MM.1S (cell line): ENCODE results near the gene DDX31.

Experiments used
- DNase-seq: peaks from one replicate; pipeline ENCODE4 v3.0.0-alpha.2; 2015
- H2AFZ ChIP-seq: fragments of 300-600 bp; sonication (generic); 2 replicates; pipeline ENCODE4 v1.6.0; 2016; ENCODE audit warnings: antibody characterized with exemption, low read length
- H3F3A ChIP-seq: fragments of 300-600 bp; sonication (generic); 2 replicates; pipeline ENCODE4 v1.6.1; 2016; ENCODE audit warnings: mild to moderate bottlenecking, antibody characterized with exemption, low read length, moderate library complexity, mixed read lengths; ENCODE audit not compliant: insufficient read depth
- H3K27ac ChIP-seq: fragments of 300-600 bp; sonication (generic); 2 replicates; pipeline ENCODE4 v1.5.1; 2016; ENCODE audit warnings: mild to moderate bottlenecking, low read length
- H3K27me3 ChIP-seq: fragments of 300-600 bp; sonication (generic); replicated peaks from 2 replicates; pipeline ENCODE4 v1.6.0; 2016; ENCODE audit warnings: low read length; ENCODE audit not compliant: insufficient read depth
- H3K36me3 ChIP-seq: fragments of 300-600 bp; sonication (generic); replicated peaks from 2 replicates; pipeline ENCODE4 v1.6.1; 2016; ENCODE audit warnings: mild to moderate bottlenecking, low read length, mixed read lengths; ENCODE audit not compliant: insufficient read depth
- H3K4me1 ChIP-seq: fragments of 300-600 bp; sonication (generic); 2 replicates; pipeline ENCODE4 v1.6.1; 2016; ENCODE audit warnings: low read length, mixed read lengths
- H3K4me2 ChIP-seq: fragments of 300-600 bp; sonication (generic); 2 replicates; pipeline ENCODE4 v1.6.0; 2016; ENCODE audit warnings: low read depth, low read length
- H3K4me3 ChIP-seq: fragments of 300-600 bp; sonication (generic); 2 replicates; pipeline ENCODE4 v1.5.1; 2016; ENCODE audit warnings: low read length, mixed read lengths
- H3K79me2 ChIP-seq: fragments of 300-600 bp; sonication (generic); 2 replicates; pipeline ENCODE4 v1.6.1; 2016; ENCODE audit warnings: mixed run types, low read length, mixed read lengths
- H3K9ac ChIP-seq: fragments of 300-600 bp; sonication (generic); 2 replicates; pipeline ENCODE4 v1.6.1; 2016; ENCODE audit warnings: low read length, mixed read lengths
- H3K9me2 ChIP-seq: fragments of 300-600 bp; sonication (generic); replicated peaks from 2 replicates; pipeline ENCODE4 v1.6.1; 2016; ENCODE audit warnings: mild to moderate bottlenecking, low read length, mixed read lengths; ENCODE audit not compliant: insufficient read depth
- H3K9me3 ChIP-seq: fragments of 300-600 bp; sonication (generic); replicated peaks from 2 replicates; pipeline ENCODE4 v1.6.1; 2016; ENCODE audit warnings: mild to moderate bottlenecking, low read length, mixed read lengths; ENCODE audit not compliant: insufficient read depth
- H4K20me1 ChIP-seq: fragments of 300-600 bp; sonication (generic); 2 replicates; pipeline ENCODE4 v1.6.1; 2016; ENCODE audit warnings: mild to moderate bottlenecking, low read length, moderate library complexity, mixed read lengths; ENCODE audit not compliant: insufficient read depth
- CTCF ChIP-seq: fragments of 300-600 bp; sonication (generic); IDR thresholded peaks from 2 replicates; pipeline ENCODE4 v1.5.1; 2016; ENCODE audit warnings: antibody characterized with exemption, low read length, mixed read lengths
- EZH2 ChIP-seq: fragments of 300-600 bp; sonication (generic); optimal IDR thresholded peaks from 2 replicates; pipeline ENCODE3; 2017; ENCODE audit warnings: low read depth, mild to moderate bottlenecking, antibody characterized with exemption, low read length, mixed read lengths
- EZH2phosphoT487 ChIP-seq: fragments of 300-600 bp; sonication (generic); IDR thresholded peaks from 2 replicates; pipeline ENCODE4 v1.6.1; 2018; ENCODE audit warnings: antibody characterized with exemption, low read length

DDX31 gene

GRCh38 chr9:132630116-132630515 is 39.7 kb downstream of the DDX31 start:
- H3K27me3 ChIP-seq = no peaks in the 10 kb centered on the region
- H3K79me2 ChIP-seq = no peaks in the 10 kb centered on the region
- H3F3A ChIP-seq = no peaks in the 10 kb centered on the region
- H3K4me3 ChIP-seq = no peak overlapping the region
- H2AFZ ChIP-seq = no peak overlapping the region
- H3K4me2 ChIP-seq = no peak overlapping the region
- H3K36me3 ChIP-seq = no peaks in the 10 kb centered on the region; the same call in 1 of the 2 replicates
- no peak overlapping the region for H3K9ac ChIP-seq
- no peaks in the 10 kb centered on the region for H3K9me2 ChIP-seq
- no peaks in the 10 kb centered on the region for H4K20me1 ChIP-seq
- H3K9me3 ChIP-seq = no peaks in the 10 kb centered on the region
- H3K4me1 ChIP-seq = no peaks in the 10 kb centered on the region
- no peak overlapping the region for H3K27ac ChIP-seq
- TF ChIP-seq EZH2phosphoT487 = no peak
- TF ChIP-seq EZH2 = no peak
- no peak for TF ChIP-seq CTCF
- DNase-seq = no peak

GRCh38 chr9:132628746-132629145 is 41.0 kb downstream of the DDX31 start:
- TF ChIP-seq CTCF (no peak), EZH2phosphoT487 (no peak), EZH2 (no peak)
- no peak overlapping the region for H3K27ac ChIP-seq
- H3K4me2 ChIP-seq = no peak overlapping the region
- H3K79me2 ChIP-seq = no peaks in the 10 kb centered on the region
- no peaks in the 10 kb centered on the region for H3K4me1 ChIP-seq
- H2AFZ ChIP-seq = no peak overlapping the region
- H3F3A ChIP-seq = no peaks in the 10 kb centered on the region
- H4K20me1 ChIP-seq = no peaks in the 10 kb centered on the region
- no peaks in the 10 kb centered on the region for H3K9me3 ChIP-seq
- no peak overlapping the region for H3K4me3 ChIP-seq
- no peaks in the 10 kb centered on the region; the same call in 1 of the 2 replicates for H3K36me3 ChIP-seq
- DNase-seq = no peak
- no peaks in the 10 kb centered on the region for H3K9me2 ChIP-seq
- no peak overlapping the region for H3K9ac ChIP-seq
- H3K27me3 ChIP-seq = no peaks in the 10 kb centered on the region

DNA sequence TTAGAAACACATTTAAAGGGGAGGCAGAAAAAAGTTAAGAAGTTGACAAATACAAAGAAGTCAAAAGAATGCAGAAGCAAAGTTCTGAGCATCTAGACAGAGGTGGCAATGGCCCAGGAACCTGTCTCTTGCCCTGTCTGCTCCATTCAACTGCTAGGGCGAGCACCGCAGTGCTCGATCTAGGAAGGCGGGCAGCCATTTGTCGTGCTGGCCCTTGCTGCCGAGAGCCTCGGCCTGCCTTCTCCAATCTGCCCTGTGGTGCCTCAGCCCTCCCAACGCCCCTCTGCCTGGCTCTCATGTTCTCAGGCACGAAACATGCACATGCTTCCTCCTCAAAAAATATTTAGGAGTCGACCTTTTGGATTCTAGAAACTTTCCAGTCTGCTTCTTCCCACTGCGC is 42.2 kb downstream of the DDX31 start:
- no peaks in the 10 kb centered on the region for H3K27me3 ChIP-seq
- H2AFZ ChIP-seq = no peak overlapping the region
- H3K27ac ChIP-seq = no peak overlapping the region
- H4K20me1 ChIP-seq = no peaks in the 10 kb centered on the region
- H3K9ac ChIP-seq = no peak overlapping the region
- H3K4me2 ChIP-seq = no peak overlapping the region
- H3K9me3 ChIP-seq = no peaks in the 10 kb centered on the region
- no peak overlapping the region for H3K4me3 ChIP-seq
- TF ChIP-seq EZH2 = no peak
- TF ChIP-seq CTCF = no peak
- no peak for TF ChIP-seq EZH2phosphoT487
- no peaks in the 10 kb centered on the region for H3K9me2 ChIP-seq
- no peaks in the 10 kb centered on the region for H3K4me1 ChIP-seq
- H3K36me3 ChIP-seq = no peaks in the 10 kb centered on the region; the same call in 1 of the 2 replicates
- H3F3A ChIP-seq = no peaks in the 10 kb centered on the region
- no peaks in the 10 kb centered on the region for H3K79me2 ChIP-seq
- no peak for DNase-seq
